Psoas muscle (tissue), 8 donors: ENCODE results near the gene GRIP2. TPM values are rescaled to one million over a fixed set of nuclear protein-coding genes. Genes with fewer than 3 reads are reported as not detected.
A peak's percentile ranks its signal among the peaks of the same experiment; 100 is the strongest.

Experiments used
- ATAC-seq, 4 donors: fragments of 200-7000 bp; cut with Tn5 transposase; one replicate each; pipeline ENCODE4 v1.9.1; 2020; ENCODE audit warnings: moderate library complexity in 3 of 4, mild to moderate bottlenecking in 2 of 4
- DNase-seq, 2 donors: peaks; one replicate each; pipeline ENCODE4 v3.0.0-alpha.2; 2020
- H3K27ac ChIP-seq: fragments of 200-600 bp; one replicate; pipeline ENCODE4 v1.8.0; 2022
- H3K27me3 ChIP-seq, 3 donors: fragments of 200-600 bp in 1 of 3; one replicate each; pipeline versions ENCODE4 v1.6.1 to v1.8.0; 2013 to 2022; ENCODE audit warnings: low read length in 2 of 3, mild to moderate bottlenecking in 2 of 3, moderate library complexity in 1 of 3; ENCODE audit not compliant: insufficient read depth in 3 of 3
- H3K36me3 ChIP-seq, 2 donors: fragments of 200-600 bp in 1 of 2; one replicate each; pipeline versions ENCODE4 v1.6.1 to v1.8.0; 2013 to 2022; ENCODE audit warnings: low read depth in 1 of 2, mild to moderate bottlenecking in 1 of 2, moderate library complexity in 1 of 2; ENCODE audit not compliant: insufficient read depth in 1 of 2
- H3K4me1 ChIP-seq: fragments of 200-600 bp; one replicate; pipeline ENCODE4 v1.8.0; 2022
- H3K4me3 ChIP-seq: fragments of 200-600 bp; one replicate; pipeline ENCODE4 v1.8.0; 2022; ENCODE audit warnings: mild to moderate bottlenecking
- H3K9me3 ChIP-seq: fragments of 200-600 bp; one replicate; pipeline ENCODE4 v1.8.0; 2022
- WGBS, 3 donors: extraction: QIAGEN DNeasy Blood & Tissue Kit; methylation state at CpG; one replicate each; pipeline versions ENCODE4 v1.1.6 to v1.1.7; 2013; 5-methylcytosine and 5-hydroxymethylcytosine counted together
- intact Hi-C, 2 donors: fragments of 100-400 bp; cut with DNase I; formaldehyde crosslinking; loops; one replicate each; pipeline versions ENCODE4 v1.11.0 to v1.14.2; 2022
- polyA plus RNA-seq, 3 donors: library from polyadenylated mRNA; stranded (reverse); fragments of 200-250 nt; gene quantifications; one replicate each; pipeline ENCODE4 v1.2.3, GENCODE V29; 2013
- total RNA-seq, 4 donors: library from RNA; stranded (reverse); fragmentation: NEBNext Ultra II Directional in 2 of 4; extraction: Animal tissue kit (Norgen Biotek cat#: 25700) in 2 of 4; gene quantifications; one replicate each; pipeline versions ENCODE4 v1.2.1 to v1.2.4, GENCODE V29; 2021 to 2023
- TF ChIP-seq, protein P1 (sequence below): fragments of 200-600 bp; IDR thresholded peaks from one replicate; pipeline ENCODE4 v1.8.0; 2022; ENCODE audit warnings: antibody characterized with exemption
- donor health status: healthy with polysubstance abuse.
- donor health status: DM: no; HTN: no; CAD: no; lungs with moderate emphysema.
- donor health status: Bipolar disorder and iron deficiency.
- donor health status: healthy.
- donor health status: DM: yes; HTN: yes; CAD: no.
- donor health status: DM: no; HTN: no; CAD: no.
- donor health status: DM: no; HTN: no; CAD: no.
- donor health status: DM: yes; HTN: yes; CAD: no.

The GRIP2 gene
- total and polyA plus RNA-seq, 7 donors: 2.2 to 37.4 (median 24.9) TPM

GRCh38 chr3:14483286-14483685 lies 56.9 kb downstream of the GRIP2 start:
- intact Hi-C loops: no loop called here
- Histone ChIP-seq H3K27me3 (no peaks in the 10 kb centered on the region), H3K4me3 (no peak overlapping the region), H3K27ac (no peak overlapping the region), H3K4me1 (peaks cover 5% of the 10 kb centered on the region), H3K9me3 (no peaks in the 10 kb centered on the region), H3K36me3 (peaks cover 2 to 97% of the 10 kb centered on the region in 2 donors)
- ATAC-seq: no peak
- DNase-seq: peak in 1 of 2 donors; percentile 18
- whole genome bisulfite sequencing, 3 donors: 92 to 100% (median 98%) methylated on average over 1 of the region's 1 CpG
- TF ChIP-seq, protein P1, sequence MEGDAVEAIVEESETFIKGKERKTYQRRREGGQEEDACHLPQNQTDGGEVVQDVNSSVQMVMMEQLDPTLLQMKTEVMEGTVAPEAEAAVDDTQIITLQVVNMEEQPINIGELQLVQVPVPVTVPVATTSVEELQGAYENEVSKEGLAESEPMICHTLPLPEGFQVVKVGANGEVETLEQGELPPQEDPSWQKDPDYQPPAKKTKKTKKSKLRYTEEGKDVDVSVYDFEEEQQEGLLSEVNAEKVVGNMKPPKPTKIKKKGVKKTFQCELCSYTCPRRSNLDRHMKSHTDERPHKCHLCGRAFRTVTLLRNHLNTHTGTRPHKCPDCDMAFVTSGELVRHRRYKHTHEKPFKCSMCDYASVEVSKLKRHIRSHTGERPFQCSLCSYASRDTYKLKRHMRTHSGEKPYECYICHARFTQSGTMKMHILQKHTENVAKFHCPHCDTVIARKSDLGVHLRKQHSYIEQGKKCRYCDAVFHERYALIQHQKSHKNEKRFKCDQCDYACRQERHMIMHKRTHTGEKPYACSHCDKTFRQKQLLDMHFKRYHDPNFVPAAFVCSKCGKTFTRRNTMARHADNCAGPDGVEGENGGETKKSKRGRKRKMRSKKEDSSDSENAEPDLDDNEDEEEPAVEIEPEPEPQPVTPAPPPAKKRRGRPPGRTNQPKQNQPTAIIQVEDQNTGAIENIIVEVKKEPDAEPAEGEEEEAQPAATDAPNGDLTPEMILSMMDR: no peak

DNA sequence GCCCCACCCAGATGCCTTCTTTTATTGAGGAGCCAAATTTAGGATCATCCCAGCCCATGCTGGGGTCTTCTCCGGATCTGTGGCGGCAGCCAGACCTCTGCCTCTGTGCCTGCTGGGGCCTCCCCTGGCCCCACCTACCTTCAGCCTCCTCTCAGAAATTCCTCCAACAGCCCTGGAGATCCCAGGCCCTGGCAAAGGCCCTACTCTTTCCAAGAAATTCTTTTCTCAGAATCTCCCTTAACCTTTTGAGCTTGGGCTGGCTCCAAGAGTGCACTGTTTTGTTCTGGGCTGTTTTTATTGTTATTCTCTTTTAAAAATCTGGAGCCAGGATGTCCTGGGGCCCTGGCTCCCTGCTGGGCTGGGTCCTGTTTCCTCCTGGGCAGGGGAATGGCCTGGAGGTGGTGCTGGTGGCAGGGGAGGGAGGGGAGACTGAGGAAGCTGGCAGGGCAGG lies 57.8 kb downstream of the GRIP2 start:
- intact Hi-C loops: no loop called here
- WGBS, 3 donors: 61 to 79% (median 62%) methylated on average over 2 of the region's 2 CpGs
- ATAC-seq (no peak), DNase-seq (peak in 1 of 2 donors; percentile 30)
- TF ChIP-seq, protein P1: no peak
- Histone ChIP-seq H3K4me3 (no peak overlapping the region), H3K36me3 (peaks cover 8 to 100% of the 10 kb centered on the region in 2 donors), H3K9me3 (no peaks in the 10 kb centered on the region), H3K27ac (no peak overlapping the region), H3K4me1 (peaks cover 5% of the 10 kb centered on the region), H3K27me3 (no peaks in the 10 kb centered on the region)

DNA sequence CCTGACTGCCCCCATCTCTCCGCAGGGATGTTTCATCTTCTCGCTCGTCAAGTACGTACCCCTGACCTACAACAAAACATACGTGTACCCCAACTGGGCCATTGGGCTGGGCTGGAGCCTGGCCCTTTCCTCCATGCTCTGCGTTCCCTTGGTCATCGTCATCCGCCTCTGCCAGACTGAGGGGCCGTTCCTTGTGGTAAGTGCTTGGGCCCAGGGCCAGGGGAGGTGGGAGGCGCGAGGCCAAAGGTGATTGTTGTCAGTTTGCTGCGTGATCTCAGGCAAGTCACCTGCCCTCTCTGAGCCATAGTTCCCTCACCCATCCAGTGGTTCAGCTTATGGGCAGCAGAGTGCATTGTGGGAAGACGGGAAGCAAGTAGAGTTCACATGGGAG lies 58.5 kb downstream of the GRIP2 start:
- intact Hi-C loops: no loop called here
- TF ChIP-seq, protein P1: no peak
- WGBS, 3 donors: 92 to 95% (median 95%) methylated on average over 13 of the region's 13 CpGs

GRCh38 chr3:14481018-14481645 lies 59.0 kb downstream of the GRIP2 start:
- ATAC-seq: no peak
- intact Hi-C loops: no loop called here
- WGBS, 3 donors: 90 to 94% (median 92%) methylated on average over 10 of the region's 10 CpGs
- H3K4me3 ChIP-seq: no peak overlapping the region
- TF ChIP-seq, protein P1: no peak
- no peaks in the 10 kb centered on the region for H3K27me3 ChIP-seq
- H3K27ac ChIP-seq: no peak overlapping the region
- no peaks in the 10 kb centered on the region for H3K9me3 ChIP-seq
- DNase-seq: no peak
- H3K36me3 ChIP-seq: peaks cover 10 to 100% of the 10 kb centered on the region in 2 donors
- peaks cover 5% of the 10 kb centered on the region for H3K4me1 ChIP-seq

More for the DNA sequence above, 58.5 kb downstream of the GRIP2 start:
- Histone ChIP-seq H3K27me3 (no peaks in the 10 kb centered on the region), H3K36me3 (peaks cover 8 to 100% of the 10 kb centered on the region in 2 donors), H3K27ac (no peak overlapping the region), H3K4me1 (peaks cover 5% of the 10 kb centered on the region), H3K9me3 (no peaks in the 10 kb centered on the region), H3K4me3 (no peak overlapping the region)
- ATAC-seq: no peak
- DNase-seq: peak in 1 of 2 donors; percentile 17
